A673 (cell line): ENCODE measurements around the gene PRADC1. TPM values are rescaled to one million over a fixed set of nuclear protein-coding genes. Genes with fewer than 3 reads are reported as not detected.

Experiments
- BruUV-seq: library from RNA; stranded (reverse); fragments of 400-500 nt; replicated peaks from 2 replicates; lab custom pipeline; 2021; lab: Mats Ljungman, UMichigan
- CTCF ChIA-PET: fragments of 300-600 bp; sonication (Branson Sonifier 250); formaldehyde crosslinking; loops from one replicate; lab custom pipeline; 2022; ENCODE audit warnings: antibody characterized with exemption; lab: Charles Lee
- POLR2A ChIA-PET: fragments of 300-600 bp; sonication (Branson Sonifier 250); formaldehyde crosslinking; loops from one replicate; lab custom pipeline; 2022; ENCODE audit warnings: antibody characterized with exemption; ENCODE audit not compliant: low non-redundant PET; lab: Charles Lee
- DNase-seq: peaks from one replicate; pipeline ENCODE4 v3.0.0-alpha.2; 2015; ENCODE audit warnings: low spot score
- H3K27ac ChIP-seq: fragments of 200-600 bp; sonication (generic); 2 replicates; pipeline ENCODE4 v1.5.1; 2016; ENCODE audit warnings: mixed run types, low read depth, mild to moderate bottlenecking, mixed read lengths, antibody characterized with exemption, low read length; ENCODE audit not compliant: poor library complexity, severe bottlenecking
- H3K27me3 ChIP-seq: fragments of 200-600 bp; sonication (generic); replicated peaks from 2 replicates; pipeline ENCODE4 v1.6.1; 2017; ENCODE audit warnings: mixed run types, low read depth, mild to moderate bottlenecking, mixed read lengths, antibody characterized with exemption, low read length; ENCODE audit not compliant: insufficient read depth, poor library complexity
- H3K36me3 ChIP-seq: fragments of 200-600 bp; sonication (generic); 2 replicates; pipeline ENCODE4 v1.6.1; 2016; ENCODE audit warnings: mixed run types, mild to moderate bottlenecking, mixed read lengths, antibody characterized with exemption, low read length; ENCODE audit not compliant: insufficient read depth, poor library complexity, severe bottlenecking
- H3K4me1 ChIP-seq: fragments of 200-600 bp; sonication (generic); 2 replicates; pipeline ENCODE4 v1.6.1; 2017; ENCODE audit warnings: mixed run types, mild to moderate bottlenecking, mixed read lengths, antibody characterized with exemption, low read length; ENCODE audit not compliant: insufficient read depth, poor library complexity, severe bottlenecking
- H3K4me3 ChIP-seq: fragments of 200-600 bp; sonication (generic); 2 replicates; pipeline ENCODE4 v1.5.1; 2016; ENCODE audit warnings: low read depth, mixed run types, mild to moderate bottlenecking, mixed read lengths, low read length; ENCODE audit not compliant: poor library complexity, severe bottlenecking
- H3K9me3 ChIP-seq: fragments of 200-600 bp; sonication (generic); 2 replicates; pipeline ENCODE4 v1.6.1; 2016; ENCODE audit warnings: mixed run types, low read depth, mild to moderate bottlenecking, mixed read lengths, antibody characterized with exemption, low read length; ENCODE audit not compliant: poor library complexity, severe bottlenecking
- EZH2 ChIP-seq: fragments of 200-600 bp; sonication (generic); IDR thresholded peaks from 2 replicates; pipeline ENCODE4 v1.6.1; 2017; ENCODE audit warnings: borderline replicate concordance, low read depth, mild to moderate bottlenecking, mixed read lengths, antibody characterized with exemption, low read length; ENCODE audit not compliant: poor library complexity, severe bottlenecking
- intact Hi-C: fragments of 100-400 bp; cut with micrococcal nuclease; formaldehyde crosslinking; loops from one replicate; pipeline ENCODE4 v1.10.0; 2022; ENCODE audit not compliant: unreplicated experiment
- total RNA-seq: library from RNA; stranded (reverse); gene quantifications from 2 replicates; pipeline ENCODE4 v1.2.3, GENCODE V29; 2021
- TF ChIP-seq, protein P1 (sequence below): fragments of 300-800, 200-600 bp; sonication (generic); conservative IDR thresholded peaks from 2 replicates; pipeline ENCODE4 v1.5.1; 2017; ENCODE audit warnings: low read depth, mild to moderate bottlenecking, antibody characterized with exemption, low read length, moderate library complexity, mixed read lengths

PRADC1 gene
- total RNA-seq, 1 experiment from 2014 or later: 17.7 TPM

DNA sequence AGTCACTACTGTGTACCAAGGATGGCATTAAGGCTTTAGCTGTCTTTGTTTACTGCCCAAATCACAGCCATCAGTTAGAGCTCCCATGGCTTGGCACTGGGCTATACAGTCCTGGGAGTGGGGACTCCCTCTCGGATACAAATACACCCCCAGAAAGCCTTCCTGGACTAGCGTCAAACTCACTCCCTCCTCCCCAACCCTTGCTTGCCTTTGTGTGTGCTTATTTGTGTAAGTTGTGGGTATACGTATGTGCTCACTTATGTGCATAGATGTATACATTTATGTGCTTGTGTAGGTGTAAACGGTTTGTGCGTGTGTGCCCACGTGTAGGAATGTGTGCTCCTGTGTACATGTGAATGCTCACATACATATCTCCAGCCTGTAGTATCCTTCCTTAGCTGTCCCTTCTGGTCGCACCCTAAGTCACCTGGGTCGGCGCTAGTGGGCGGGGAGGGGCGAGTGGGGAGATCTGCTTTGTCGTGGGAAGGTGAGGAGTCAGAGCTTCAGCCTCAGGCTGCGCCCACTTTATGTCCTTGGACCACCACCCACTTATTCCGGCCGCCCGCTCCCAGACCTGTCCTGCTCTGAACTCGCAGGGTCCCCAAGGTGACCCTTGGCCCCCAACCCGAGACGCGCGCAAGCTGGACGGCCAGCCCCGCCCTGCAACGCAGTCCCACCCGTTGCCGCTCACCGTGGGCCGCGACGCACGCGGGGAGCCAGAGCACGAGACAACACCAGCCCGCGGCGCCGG lies 461 bp downstream of the PRADC1 start:
- ChIA-PET POLR2A (no interaction called here), CTCF (interaction anchor here (0.8 to 1.3 kb wide), 3 partner anchors 20 to 58 kb away, joined by 3 to 6 read pairs (median 3); no protein-coding TSS in a partner anchor)
- Histone ChIP-seq H3K4me3 (peak overlapping the region; percentile 75), H3K4me1 (peaks cover 12% of the 10 kb centered on the region), H3K36me3 (peaks cover 7% of the 10 kb centered on the region), H3K27me3 (no peaks in the 10 kb centered on the region), H3K27ac (peak overlapping the region; percentile 67), H3K9me3 (no peaks in the 10 kb centered on the region)
- intact Hi-C loops: no loop called here
- TF ChIP-seq, protein P1, sequence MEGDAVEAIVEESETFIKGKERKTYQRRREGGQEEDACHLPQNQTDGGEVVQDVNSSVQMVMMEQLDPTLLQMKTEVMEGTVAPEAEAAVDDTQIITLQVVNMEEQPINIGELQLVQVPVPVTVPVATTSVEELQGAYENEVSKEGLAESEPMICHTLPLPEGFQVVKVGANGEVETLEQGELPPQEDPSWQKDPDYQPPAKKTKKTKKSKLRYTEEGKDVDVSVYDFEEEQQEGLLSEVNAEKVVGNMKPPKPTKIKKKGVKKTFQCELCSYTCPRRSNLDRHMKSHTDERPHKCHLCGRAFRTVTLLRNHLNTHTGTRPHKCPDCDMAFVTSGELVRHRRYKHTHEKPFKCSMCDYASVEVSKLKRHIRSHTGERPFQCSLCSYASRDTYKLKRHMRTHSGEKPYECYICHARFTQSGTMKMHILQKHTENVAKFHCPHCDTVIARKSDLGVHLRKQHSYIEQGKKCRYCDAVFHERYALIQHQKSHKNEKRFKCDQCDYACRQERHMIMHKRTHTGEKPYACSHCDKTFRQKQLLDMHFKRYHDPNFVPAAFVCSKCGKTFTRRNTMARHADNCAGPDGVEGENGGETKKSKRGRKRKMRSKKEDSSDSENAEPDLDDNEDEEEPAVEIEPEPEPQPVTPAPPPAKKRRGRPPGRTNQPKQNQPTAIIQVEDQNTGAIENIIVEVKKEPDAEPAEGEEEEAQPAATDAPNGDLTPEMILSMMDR: no peak
- no peak for TF ChIP-seq EZH2
- DNase-seq: no peak
- no TSS peak for BruUV-seq

DNA sequence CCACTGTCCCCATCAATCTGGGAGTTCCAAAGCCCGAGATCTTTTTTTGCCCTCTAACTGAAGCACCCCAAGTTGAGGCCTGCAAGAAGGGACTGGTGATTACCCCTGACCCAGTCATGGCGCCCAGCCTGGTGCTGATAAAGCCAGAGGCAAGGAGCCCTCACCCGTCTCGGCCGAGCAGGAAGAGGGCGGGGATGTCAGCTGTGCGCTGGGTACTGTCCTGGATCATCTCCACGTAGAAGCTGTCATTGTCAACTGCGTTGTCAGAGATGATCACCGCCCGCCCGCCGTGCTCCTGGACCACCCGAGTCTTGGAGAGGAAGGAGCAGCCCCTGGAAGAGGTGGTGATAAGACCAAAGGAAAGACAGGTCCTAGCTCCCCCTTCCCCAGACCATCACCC lies 4.4 kb downstream of the PRADC1 start:
- ChIA-PET POLR2A (interaction anchor here (0.7 kb wide), 1 partner anchor 17 kb away, joined by 5 read pairs; no protein-coding TSS in a partner anchor), CTCF (no interaction called here)
- no peaks in the 10 kb centered on the region for H3K9me3 ChIP-seq
- BruUV-seq: no TSS peak
- H3K36me3 ChIP-seq: peaks cover 8% of the 10 kb centered on the region
- no peaks in the 10 kb centered on the region for H3K27me3 ChIP-seq
- no peaks in the 10 kb centered on the region for H3K4me1 ChIP-seq
- DNase-seq: no peak
- TF ChIP-seq EZH2: no peak
- TF ChIP-seq, protein P1: no peak
- no peak overlapping the region for H3K27ac ChIP-seq
- intact Hi-C loops: no loop called here
- no peak overlapping the region for H3K4me3 ChIP-seq

DNA sequence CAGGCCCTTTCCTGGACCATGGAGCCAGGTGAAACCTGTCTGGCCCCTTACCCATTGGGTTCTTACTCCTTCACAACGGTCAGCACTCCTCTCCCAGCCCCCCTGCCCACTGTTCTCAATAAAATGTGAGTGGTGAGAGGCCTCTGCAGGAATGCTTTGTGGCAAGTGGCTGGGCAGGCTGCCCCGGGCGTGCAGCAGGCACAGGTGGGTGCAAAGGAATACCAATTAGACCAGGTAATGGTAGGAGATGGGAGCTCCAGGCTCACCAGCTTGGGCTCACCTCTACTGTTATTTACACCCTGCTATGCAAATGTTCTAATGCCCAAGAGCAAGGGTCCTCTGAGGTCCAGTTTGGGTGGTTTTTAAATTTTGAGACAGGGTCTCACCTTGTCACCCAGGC lies 6.0 kb downstream of the PRADC1 start:
- BruUV-seq: no TSS peak
- Histone ChIP-seq H3K9me3 (no peaks in the 10 kb centered on the region), H3K4me3 (no peak overlapping the region), H3K27me3 (no peaks in the 10 kb centered on the region), H3K27ac (no peak overlapping the region), H3K36me3 (peaks cover 12% of the 10 kb centered on the region), H3K4me1 (no peaks in the 10 kb centered on the region)
- intact Hi-C loops: no loop called here
- ChIA-PET CTCF (no interaction called here), POLR2A (no interaction called here)
- no peak for DNase-seq
- TF ChIP-seq EZH2: no peak
- TF ChIP-seq, protein P1: no peak
